GM13976 (cell line): ENCODE data around the gene CER1.
"Not testable (repeated sequence)": the region's sequence is repeated elsewhere in the genome, so short reads cannot be mapped to it uniquely, and the experiment has no call there.

ENCODE experiments used
- DNase-seq: peaks from one replicate; pipeline ENCODE4 v3.0.0; 2012; ENCODE audit warnings: low spot score
- in situ Hi-C: fragments of 300-500 bp; cut with MboI; formaldehyde crosslinking; loops from one replicate; pipeline ENCODE4 v1.12.0; 2022; ENCODE audit warnings: low sequenced_read_pairs, mixed read lengths, inconsistent platforms; ENCODE audit not compliant: unreplicated experiment
- TF ChIP-seq, protein P1 (sequence below): IDR thresholded peaks from 2 replicates; pipeline ENCODE4 v1.5.1; 2012; ENCODE audit warnings: borderline replicate concordance, mild to moderate bottlenecking; ENCODE audit not compliant: insufficient read depth; ENCODE audit errors: extremely low read depth, missing control alignments, control extremely low read depth

Gene CER1

DNA sequence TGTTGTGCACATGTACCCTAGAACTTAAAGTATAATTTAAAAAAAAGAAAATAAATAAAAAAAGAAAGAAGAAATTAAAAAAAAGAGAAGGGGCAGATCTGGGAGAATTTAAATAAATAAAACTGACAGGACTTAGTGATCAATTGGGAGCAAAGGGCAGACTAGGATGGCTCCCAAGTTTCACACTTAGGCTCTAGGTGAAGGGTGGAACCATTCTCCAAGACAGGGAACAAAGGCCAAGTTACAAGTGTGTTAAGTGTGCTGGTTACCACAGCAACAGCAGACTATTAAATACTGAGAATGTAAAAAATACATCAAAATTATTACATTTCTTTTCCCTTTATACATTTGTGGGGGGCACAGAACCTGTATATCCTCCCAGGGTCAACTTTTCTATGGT lies 36.4 kb downstream of the CER1 start:
- TF ChIP-seq, protein P1, sequence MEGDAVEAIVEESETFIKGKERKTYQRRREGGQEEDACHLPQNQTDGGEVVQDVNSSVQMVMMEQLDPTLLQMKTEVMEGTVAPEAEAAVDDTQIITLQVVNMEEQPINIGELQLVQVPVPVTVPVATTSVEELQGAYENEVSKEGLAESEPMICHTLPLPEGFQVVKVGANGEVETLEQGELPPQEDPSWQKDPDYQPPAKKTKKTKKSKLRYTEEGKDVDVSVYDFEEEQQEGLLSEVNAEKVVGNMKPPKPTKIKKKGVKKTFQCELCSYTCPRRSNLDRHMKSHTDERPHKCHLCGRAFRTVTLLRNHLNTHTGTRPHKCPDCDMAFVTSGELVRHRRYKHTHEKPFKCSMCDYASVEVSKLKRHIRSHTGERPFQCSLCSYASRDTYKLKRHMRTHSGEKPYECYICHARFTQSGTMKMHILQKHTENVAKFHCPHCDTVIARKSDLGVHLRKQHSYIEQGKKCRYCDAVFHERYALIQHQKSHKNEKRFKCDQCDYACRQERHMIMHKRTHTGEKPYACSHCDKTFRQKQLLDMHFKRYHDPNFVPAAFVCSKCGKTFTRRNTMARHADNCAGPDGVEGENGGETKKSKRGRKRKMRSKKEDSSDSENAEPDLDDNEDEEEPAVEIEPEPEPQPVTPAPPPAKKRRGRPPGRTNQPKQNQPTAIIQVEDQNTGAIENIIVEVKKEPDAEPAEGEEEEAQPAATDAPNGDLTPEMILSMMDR = no peak
- DNase-seq = no peak
- in situ Hi-C loops = no loop called here

- in situ Hi-C loops, DNase-seq: not testable (repeated sequence)
Observed at GRCh38 chr9:14682616-14683015, 39.9 kb downstream of the CER1 start.

- in situ Hi-C loops = no loop called here
- TF ChIP-seq, protein P1 = no peak
Observed at GRCh38 chr9:14678776-14679175, 43.8 kb downstream of the CER1 start.

DNA sequence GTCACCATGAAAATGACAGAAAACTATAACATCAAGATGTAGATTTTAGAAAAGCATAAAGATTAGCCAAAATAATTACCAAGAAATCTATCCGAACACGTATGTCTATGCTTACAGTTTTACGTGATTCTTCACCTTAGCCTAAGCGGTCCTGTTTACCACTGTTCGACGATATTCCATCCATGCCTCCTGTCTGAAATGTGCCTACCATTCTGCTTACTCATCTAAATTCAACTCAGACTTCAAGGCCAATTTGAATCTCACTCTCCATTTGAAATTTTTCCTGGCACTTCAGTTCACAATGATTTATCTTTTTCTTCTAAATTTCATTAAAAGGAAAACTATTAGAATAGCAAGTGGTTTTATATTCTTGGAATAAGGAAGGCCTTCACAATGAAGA lies 44.7 kb downstream of the CER1 start:
- in situ Hi-C loops = no loop called here
- no peak for DNase-seq
- TF ChIP-seq, protein P1 = no peak

More at GRCh38 chr9:14678776-14679175, 43.8 kb downstream of the CER1 start:
- no peak for DNase-seq

DNA sequence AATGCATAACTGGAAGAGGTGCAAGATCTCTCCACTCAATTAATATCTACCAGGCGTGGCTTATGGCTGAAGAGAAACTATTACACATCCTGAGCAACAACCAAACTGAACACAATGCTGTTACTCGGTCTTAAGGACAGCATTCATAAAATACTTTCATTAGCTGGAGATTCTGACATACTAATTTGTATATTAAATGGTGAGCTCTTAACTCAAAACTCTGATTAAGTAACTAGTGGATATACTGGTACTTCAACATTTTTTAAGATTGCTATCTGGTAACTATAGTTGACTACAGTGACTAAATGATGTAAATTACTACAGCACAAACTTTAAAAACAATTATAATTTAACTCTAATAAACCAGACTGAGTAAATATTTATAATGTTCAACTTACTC lies 45.1 kb downstream of the CER1 start:
- no peak for DNase-seq
- in situ Hi-C loops = no loop called here
- TF ChIP-seq, protein P1 = no peak

- TF ChIP-seq, protein P1 = no peak
- DNase-seq = no peak
- in situ Hi-C loops = no loop called here
Observed at GRCh38 chr9:14674630-14675029, 47.9 kb downstream of the CER1 start.

DNA sequence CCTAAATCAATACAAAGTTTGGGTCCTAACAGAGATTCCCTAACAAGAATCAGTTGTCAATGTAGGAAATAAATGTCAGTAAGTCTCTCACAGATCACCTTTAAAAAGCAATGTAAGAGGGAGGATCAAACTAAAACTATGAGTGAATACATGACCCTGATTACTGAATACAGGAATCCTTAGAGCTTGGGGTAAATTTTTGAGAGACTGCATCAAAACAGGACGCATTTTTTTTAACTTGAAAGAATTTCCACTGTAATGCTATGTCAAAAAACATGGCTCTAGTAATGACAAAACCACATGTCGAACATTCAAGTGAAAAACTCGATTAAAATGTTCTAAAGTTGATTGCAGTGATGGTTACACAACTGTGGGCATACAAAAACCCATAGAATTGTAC lies 51.2 kb downstream of the CER1 start:
- TF ChIP-seq, protein P1 = no peak
- in situ Hi-C loops = no loop called here

More for the DNA sequence above, 51.2 kb downstream of the CER1 start:
- DNase-seq = no peak
